NCI-H2171 treated with DMSO at 0.1 percent for 48 hours (cell line): ENCODE results near the gene PTPN21.

Experiments
- DNase-seq: peaks from one replicate; lab custom pipeline; 2025; lab: John Stamatoyannopoulos, UW

Gene PTPN21

DNA sequence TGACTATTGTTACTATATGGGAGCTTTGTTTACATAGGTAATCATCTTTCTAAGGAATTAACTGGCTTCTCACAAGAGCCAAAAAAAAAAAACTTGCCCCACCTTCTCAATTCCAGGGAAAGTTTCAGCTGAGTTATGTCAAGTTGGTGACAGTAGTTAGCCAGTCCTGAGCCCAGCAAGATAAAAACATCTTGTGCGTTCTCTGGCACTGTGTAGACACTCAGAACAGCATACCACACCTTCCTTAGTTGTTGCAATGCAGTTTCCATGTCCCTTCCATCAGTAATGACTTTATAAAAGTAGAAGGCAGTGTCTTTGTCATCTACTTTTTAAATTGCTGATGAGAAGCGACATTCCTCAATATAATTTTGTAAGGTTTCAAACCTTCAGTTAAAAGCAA lies 50.2 kb downstream of the PTPN21 start:
- DNase-seq: no peak

DNA sequence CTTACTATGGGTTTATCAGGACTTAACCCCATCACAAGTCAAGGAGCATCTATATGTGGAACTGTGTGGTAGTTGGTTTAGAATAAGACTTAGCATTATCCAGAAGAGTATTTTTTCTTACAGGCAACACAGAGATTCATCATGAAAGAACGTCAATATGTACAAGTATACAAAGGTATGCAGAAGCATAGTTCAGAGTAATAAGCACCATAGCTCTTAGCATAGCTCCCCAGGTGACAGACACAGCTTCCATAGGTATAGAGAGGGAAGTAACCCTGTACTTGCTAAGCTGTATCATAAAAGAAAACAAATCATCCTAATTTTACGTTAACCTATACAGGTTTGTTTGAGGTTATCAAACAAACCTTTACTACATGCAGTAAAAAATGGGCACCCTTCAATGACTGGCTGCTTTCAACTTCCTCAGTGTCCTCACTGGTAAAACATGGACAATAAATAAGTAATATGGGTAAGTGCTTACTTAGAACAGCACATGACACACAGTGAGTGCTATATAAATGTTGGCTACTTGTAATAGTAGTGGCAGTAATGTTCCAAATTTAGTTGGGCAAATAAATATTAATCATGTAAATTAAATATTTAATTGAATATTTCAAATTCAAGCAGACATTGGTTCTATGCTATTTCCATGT lies 50.9 kb downstream of the PTPN21 start:
- no peak for DNase-seq

DNA sequence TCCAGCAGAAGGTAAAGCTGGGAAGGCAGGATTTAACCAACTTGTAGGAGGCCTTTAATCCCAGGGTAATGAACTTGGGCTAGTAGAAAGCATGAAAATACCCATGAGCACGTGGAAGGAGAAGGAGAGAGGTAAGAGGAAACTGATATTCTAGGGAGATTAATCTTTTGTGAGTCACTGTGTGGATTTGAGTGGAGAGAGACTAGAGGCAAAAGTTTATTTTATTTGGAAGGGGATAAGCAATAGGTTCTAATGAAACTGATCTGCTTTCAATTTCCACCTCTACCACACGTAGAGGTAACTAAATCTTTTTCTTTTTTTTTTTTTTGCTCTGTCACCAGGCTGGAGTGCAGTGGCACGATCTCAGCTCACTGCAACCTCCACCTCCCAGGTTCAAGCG lies 52.1 kb downstream of the PTPN21 start:
- DNase-seq: no peak

DNA sequence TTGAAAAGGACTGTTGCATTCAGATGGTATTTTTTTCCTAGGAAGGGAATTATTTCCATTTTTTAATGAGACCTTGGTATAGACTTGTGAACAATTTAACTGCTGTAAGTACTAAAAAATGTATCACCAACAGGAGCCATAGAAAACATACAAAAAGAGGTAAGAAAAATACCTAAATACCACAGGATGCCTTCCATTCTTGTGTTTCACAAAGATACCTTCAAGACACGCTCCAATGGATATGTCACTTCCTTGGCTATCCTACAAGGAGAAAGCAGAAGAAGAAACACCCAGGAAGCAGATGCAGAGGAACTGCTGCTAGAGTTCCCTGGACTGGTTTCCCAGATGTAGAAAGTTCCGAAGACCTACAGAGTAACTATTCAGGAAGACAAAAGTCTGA lies 54.2 kb downstream of the PTPN21 start:
- no peak for DNase-seq

DNA sequence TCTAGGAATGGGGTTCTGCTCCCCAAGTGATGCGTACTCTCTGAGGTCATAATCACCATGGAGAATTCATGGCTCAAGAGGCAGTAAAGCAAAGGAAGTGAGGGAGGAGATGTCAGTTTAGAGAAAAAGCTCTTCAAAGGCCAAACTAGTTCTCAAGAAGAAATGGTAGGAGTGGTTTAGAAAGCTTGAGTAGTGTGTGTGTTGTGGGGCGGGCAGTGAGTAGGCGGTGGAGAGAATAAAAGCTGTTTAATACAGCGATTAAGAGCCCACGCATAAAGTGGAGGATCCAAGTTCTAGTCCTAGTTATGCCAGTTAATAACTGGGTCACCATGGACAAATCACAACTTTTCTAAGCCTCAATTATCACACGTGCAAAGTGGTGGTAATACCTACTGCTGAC lies 55.6 kb downstream of the PTPN21 start:
- no peak for DNase-seq

DNA sequence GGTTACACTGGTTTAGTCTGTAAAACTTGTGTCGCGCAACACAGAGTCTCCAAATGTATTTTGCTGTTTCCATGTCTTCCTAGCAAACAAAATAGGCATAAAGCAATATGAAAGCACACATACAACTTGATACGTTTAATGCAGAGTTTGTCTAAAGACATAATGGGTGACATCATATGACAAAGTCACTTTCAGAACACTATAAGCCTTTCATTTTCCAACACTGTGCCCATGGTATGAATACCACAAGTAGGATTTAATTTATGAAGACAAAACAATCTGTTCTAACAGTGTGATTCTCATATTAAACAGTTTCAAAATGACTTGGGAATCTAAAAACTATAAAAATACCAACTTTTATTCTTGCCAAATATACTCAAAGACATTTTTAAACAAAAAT lies 58.4 kb downstream of the PTPN21 start:
- no peak for DNase-seq

DNA sequence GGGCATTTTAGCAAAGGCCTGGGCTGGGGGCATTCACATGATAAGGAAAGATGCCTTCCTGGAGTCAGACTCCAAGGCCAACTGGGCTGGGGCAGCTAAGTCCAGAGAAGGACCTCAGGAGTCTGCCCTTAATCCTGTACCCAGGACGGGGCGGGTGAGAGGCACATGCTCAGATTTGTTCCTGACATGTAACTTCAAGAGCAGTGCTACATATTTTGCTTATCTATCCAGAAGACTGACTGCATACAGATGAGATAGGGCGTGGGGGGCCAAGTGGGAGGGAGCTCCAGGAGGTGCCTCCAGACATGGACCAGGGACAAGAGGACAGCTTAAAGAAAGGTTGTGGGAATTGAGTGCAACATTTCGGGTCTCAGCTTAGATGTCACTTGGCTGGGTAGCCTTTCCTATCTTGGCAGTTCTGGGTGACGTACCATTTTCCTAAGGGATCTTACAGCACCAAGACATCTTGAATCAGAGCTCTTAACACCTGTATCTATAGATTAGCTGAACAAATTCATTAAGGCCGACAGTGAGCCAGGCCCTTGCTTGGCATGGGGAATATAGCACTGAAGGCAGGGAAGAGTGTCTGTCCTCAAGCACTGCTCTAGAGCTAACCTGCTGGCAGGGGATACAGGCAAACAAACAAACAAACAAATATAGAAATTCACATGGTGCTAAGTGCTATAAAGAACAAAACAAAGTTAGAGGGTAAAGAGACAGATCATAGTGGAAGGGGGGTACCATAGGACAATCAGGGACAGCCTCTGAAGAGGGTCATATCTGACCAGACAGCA lies 61.2 kb downstream of the PTPN21 start:
- DNase-seq: no peak

DNA sequence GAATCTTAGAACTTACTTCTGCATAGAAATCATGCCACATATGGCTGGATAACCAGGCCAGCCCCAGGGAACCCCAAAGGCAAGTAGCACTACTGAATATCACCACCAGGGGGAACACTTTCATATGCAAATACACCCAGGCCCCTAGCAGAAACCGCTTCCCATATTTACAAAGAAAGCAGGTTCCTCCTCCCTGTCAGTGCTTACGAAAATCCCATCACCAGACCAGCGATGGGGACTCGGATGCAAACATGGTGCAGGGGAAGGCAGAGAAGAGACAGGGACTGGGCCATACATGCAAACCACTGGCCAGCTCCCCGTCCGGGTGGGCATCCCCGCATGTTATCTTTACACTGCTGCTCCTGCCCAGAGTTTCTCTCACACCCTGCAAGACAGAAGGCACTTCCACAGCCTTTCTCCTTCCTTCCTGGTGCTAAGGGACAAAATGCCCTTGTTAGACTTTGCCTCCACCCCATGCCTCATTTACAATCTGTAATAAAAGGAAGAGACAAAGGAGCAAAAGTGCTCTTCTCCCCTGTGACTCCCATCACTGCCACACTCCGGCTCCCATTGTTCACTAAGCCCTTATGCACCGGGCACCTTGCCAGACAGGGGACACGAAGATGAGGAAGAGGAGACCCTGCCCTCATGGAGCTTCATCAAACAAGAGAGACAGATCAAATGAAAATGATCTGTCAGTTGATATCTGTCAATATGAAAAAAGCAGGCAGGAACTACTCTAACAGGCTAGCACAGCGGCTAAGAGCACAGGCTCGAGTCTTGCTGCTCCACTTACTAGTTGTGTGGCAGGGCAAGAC lies 62.3 kb downstream of the PTPN21 start:
- DNase-seq: peak; percentile 77

DNA sequence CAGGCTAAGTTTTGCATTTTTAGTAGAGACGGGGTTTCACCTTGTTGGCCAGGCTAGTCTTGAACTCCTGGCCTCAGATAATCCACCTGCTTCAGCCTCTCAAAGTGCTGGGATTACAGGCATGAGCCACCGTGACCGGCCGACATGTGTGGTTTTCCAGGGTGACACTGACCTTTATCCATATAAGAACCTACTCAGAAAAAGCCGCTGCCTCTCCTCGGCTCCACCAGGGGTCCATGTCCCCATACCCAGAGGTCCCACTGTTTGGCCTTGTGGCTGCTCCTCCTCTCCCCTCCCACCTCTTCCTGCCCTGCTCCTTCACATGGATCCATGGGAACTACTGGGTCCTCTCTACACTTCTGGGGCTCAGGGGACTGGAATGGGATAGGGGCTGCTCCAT lies 64.6 kb downstream of the PTPN21 start:
- DNase-seq: no peak

DNA sequence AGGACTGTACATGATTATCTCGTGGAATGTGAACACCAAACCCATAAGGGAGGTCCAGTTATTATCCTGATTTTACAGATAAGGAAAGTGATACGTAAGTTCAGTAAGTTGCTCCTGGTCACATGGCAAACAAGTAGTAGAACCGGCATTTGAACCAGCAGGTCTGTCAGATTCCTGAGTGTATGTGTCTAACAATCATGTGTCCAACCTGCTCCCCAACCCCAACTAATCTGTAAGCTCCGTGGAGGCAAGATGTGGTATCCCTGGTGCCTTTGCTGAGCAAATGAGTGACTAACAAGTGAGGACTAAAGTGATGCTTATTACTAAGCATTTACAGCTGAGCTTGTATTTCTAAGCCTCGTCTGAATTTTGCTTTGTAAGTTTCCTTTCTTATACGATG lies 65.9 kb downstream of the PTPN21 start:
- no peak for DNase-seq

DNA sequence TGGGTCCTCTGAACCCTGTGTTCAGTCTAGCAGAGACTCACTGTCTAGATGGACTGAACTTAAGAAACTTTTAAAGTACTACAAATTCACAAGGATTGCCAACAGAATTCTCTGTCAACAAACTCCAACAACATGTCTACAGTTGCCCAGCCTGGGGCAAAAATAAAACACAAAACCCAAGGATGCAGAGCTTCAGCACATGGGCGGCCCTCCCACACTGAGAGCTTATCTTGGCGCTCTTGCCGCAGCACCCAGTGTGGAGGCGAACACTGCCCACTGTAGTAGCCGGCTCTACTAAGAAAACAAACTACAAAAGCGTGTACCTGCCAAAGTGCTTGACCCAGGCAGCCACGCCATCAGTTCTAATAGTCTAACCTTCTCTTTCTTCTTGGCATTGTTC lies 66.7 kb downstream of the PTPN21 start:
- DNase-seq: no peak

DNA sequence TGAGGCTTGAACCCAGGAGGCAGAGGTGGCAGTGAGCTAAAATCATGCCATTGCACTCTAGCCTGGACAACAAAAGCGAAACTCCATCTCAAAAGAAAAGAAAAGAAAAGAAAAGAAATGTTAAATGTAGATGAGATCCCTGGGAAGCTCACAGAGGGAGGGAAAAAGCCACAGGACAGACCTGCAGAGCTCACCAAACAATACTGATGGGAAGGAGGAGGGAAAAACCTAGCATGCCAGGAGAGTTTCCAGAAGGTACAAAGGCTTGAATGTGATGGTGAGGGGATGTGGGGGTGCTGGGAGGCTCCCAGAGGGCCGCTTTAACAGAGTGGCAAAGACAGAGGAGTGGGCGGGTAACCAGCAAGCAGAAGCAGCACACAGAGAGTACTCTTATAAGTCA lies 72.3 kb downstream of the PTPN21 start:
- no peak for DNase-seq

DNA sequence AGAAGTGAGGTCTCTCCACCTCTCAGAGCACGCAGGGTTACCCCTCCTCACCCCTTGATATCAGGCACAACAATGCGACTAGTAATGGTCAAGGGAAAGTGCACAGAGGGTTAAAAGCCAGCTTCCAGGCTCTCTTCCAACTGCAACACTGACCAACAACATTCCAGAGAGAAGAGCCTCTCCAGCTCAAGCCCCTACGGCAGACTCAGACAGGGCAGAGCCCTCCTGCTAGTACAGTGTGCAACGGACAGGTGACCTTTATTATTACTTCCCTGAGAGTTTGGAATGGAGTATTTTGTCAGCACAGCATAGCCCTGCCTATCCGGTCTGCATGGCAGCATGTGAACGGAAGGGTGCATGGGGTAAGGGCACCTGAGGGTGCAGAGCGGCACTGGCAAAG lies 73.0 kb downstream of the PTPN21 start:
- no peak for DNase-seq

DNA sequence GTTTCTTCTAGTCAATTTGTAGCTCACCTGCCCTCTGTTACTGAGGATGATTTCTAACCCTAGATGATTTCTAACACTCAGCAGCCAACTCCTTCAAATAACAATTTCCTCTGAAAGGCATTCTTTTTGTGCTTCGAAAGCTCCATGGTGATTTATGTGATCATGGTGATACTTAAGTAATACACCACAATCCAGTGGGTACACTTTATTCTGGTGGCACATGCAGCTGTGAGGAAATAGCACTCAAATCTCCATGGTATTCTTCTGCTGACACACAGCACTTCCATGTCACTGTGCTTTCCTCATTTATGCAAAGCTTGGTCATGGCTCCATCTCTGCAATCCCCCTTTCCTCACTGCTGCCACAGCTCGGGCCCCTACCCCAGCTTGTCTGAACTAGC lies 73.7 kb downstream of the PTPN21 start:
- DNase-seq: no peak

DNA sequence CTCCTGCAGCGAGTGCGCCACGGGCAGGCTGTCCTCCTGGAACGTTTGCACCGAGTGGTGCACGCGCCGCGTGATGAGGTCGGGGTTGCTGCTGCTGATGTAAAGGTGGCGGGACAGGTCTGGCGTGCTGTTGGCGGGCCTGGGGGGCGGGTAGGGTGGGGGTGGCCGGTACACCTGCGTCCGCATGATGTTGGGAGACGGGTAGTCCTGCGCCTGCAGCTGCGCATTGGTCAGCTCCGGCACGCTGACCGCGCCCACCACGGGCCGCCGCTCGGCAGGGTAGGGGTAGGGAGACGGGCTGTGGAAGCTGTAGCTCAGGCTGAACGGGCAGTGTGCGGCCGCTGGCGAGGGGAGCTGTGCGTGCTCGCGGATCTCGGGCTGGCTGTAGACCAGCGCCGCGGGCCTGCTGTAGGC lies 75.2 kb downstream of the PTPN21 start:
- DNase-seq: no peak

DNA sequence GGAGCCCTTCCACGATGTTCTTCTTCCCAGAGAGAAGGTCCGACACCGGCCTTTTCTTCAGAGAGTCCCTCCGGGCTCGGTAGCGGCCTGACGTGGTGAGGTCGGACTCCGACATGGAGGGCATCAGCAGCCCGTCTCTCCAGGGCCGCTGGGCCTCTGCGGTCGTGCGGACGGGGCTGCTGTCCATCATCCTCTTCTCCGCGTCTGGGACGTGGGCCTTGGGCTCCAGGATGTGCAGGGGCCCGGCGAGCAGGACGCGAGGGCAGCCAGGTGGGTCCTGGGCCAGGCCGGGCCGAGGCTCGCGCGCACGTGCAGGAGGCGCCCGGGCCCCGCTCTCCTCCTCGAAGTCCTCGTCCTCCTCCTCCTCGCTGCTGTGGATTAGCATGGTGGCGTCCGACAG lies 75.9 kb downstream of the PTPN21 start:
- DNase-seq: no peak

DNA sequence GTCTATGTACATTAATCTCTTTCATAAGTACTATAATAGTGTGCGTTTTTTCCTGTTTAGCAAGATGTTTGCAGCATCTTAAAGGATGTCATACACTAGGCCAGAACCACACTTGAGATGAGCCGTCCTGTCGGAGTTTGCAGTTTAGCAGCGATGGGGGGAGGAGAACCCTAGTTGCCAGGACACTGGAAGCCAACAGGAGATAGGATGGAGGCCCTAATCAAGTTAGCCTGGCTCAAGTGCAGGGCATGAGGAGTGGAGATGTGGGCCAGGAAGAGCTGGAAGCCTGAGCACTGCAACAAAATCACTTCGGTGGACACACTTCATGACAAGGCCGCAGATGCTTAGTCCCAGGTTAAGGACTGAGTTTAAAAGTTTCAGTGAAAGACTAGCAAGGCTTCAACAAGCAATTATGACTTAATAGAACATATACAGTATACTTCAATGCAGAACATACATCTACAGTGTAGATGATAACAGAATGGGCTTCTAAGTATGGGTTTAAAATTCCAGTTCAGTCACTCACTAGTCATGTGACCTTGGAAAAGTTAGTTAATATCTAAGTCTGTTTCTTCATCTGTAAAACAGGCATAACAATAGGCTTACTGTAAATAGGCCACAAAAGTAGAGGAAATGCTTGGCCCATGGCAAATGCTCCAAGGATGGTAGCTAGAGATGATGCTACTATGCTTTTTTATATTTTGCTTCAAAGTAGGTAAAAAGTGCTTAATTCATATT lies 77.1 kb downstream of the PTPN21 start:
- DNase-seq: no peak

DNA sequence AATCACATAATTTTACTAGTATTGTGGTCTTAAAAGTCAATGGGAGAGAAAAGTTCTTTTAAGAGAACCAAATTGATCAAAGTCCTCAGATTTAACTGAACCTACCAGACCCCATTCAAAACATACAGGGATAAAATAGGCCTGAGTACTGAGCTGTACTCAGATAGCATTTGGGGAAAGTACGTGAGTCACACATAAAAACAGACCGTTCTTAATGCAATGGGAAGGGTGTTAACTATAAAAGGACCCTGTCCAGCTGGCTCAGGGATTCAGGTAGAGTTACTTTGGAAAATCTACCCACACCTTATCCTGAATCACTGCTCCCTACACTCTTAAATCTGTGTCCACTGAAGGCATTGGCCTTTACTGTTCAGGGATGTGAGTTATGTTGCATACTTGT lies 78.0 kb downstream of the PTPN21 start:
- no peak for DNase-seq

DNA sequence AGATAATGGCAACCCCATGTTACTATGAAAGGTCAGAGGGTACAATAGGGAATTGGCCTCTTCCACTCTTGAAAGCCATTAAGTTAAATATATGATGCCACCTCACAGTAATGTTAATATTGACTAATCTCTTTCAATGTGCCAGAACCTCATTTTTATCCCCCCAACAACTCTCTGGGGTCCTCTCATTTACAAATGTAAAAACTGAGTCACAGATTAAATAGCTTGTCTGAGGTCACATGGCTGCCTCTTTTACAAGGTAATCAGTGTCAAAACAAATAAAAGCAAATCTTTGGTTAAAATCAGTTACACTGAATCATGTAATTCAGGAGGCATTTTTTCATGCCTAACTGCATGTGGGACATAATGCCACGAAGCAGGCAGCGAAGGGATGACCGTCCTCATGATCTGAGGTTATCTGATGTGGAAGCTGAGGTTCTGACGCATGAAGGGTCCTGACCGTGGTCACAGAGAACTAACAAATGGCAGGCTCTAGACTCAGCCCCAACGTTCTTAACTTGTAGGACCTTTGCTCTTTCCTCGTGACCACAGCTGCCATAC lies 78.5 kb downstream of the PTPN21 start:
- DNase-seq: no peak

DNA sequence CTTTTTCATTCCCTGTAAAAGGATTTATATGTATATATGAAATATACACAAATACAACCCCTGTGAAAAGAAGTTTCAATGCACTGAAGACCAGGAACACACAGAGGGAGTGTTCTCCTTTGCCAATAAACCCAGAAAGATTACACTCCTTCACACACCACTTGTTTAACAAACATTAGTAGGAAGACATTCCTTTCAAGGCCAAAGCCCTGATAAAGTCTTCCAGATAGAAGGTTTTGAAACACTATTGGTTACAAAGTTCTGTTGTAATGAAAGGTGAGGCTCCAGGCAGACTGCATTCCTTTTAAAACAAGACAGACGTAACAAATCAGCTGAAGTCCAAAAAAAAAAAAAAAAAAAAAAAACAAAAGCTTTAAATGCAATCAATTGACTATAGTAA lies 81.0 kb downstream of the PTPN21 start:
- no peak for DNase-seq

DNA sequence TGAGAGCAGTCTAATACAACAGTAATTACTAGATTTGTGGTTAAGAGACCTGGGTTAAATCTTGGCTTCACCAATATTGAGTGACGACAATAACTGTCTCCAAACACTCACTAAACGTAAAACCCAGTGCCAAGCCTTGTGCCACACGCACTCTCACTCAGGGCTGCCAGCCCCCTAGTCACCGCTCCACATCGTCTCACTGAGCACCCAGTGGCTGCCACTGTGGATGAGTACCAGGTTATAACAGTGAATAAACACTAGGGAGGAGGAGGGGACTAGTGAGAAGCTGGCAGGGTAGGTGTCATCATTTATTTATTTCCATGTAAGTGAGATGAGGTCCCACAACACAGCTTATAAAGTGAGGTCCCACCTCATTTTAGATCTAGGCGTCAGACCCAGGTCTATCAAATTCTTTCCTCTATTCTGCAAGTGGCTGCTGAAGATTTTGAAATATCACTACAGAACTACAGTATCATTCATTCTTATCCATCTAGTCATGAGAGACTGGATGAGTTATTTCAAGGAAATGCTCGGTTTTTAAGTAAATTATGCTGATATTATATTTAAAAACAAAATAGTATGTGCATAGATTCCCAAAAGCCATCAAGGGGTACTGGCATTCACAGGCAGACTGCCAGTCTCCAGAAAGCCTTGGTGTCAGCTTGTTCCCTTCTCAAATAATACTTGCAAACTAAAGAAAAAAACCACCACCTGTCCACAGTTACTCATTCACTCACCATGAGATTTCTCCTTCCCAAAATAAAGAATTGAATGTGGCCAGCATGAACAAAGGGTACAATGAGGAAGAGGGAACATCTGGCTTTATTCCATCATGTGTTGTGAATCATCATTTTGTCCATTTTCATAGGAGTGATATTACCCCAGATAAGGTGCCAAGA lies 84.0 kb downstream of the PTPN21 start:
- DNase-seq: no peak
